K562 (cell line): ENCODE data around the gene PRPF39. TPM values are rescaled to one million over a fixed set of nuclear protein-coding genes. Genes with fewer than 3 reads are reported as not detected.
A peak's percentile ranks its signal among the peaks of the same experiment; 100 is the strongest.

Source experiments
- ATAC-seq: fragments of 200-7000 bp; cut with Tn5 transposase; 3 replicates; pipeline ENCODE4 v1.9.1; 2020; ENCODE audit warnings: moderate library complexity
- BruUV-seq: library from RNA; stranded (reverse); fragments of 400-500 nt; replicated peaks from 2 replicates; lab custom pipeline; 2021; lab: Mats Ljungman, UMichigan
- CTCF ChIA-PET: fragments of 300-600 bp; formaldehyde crosslinking; extraction: SDS; loops from one replicate; lab custom pipeline; 2021; ENCODE audit warnings: low intra/inter-chr PET ratio; lab: Yijun Ruan, JAX
- POLR2A ChIA-PET: fragments of 300-600, 350-650 bp; sonication (Branson Sonifier 250); formaldehyde crosslinking; extraction: SDS; loops from one replicate; lab custom pipeline; 2021; ENCODE audit warnings: antibody characterized with exemption, inconsistent platforms; lab: Yijun Ruan, JAX
- DNase-seq, 4 experiments: peaks; one replicate each; pipeline versions ENCODE4 v3.0.0 to v3.0.0-alpha.2; 2011 to 2018; ENCODE audit warnings: low spot score in 3 of 4, mixed read lengths in 3 of 4; ENCODE audit errors: extremely low read depth in 1 of 4
- FAIRE-seq: peaks from 2 replicates; lab custom pipeline; 2011; peaks lifted over from hg19 to GRCh38; lab: Jason Lieb, UNC
- H2AFZ ChIP-seq: 2 replicates; pipeline ENCODE4 v1.6.0; 2011; ENCODE audit warnings: low read depth, low read length, control low read depth, inconsistent platforms
- H3K27ac ChIP-seq: fragments of 200-600 bp; 3 replicates; pipeline ENCODE4 v1.8.0; 2011; ENCODE audit warnings: low read depth, mild to moderate bottlenecking, control low read depth, inconsistent platforms, low read length, moderate library complexity, mixed read lengths; ENCODE audit errors: extremely low read depth
- H3K27me3 ChIP-seq, 2 experiments: fragments of 300-600 bp in 1 of 2; 2 replicates in 1 of 2; 3 replicates in 1 of 2; pipeline versions ENCODE4 v1.6.0 to v1.8.0; 2011; ENCODE audit warnings: inconsistent platforms in 2 of 2, low read length in 2 of 2, mild to moderate bottlenecking in 1 of 2, mixed read lengths in 1 of 2, moderate library complexity in 1 of 2; ENCODE audit not compliant: control insufficient read depth in 2 of 2, insufficient read depth in 2 of 2
- H3K36me3 ChIP-seq: fragments of 300-600 bp; 3 replicates; pipeline ENCODE4 v1.8.0; 2011; ENCODE audit warnings: mild to moderate bottlenecking, low read length, inconsistent platforms; ENCODE audit not compliant: control insufficient read depth, insufficient read depth
- H3K4me1 ChIP-seq, 2 experiments: fragments of 200-600 bp in 1 of 2; replicated peaks in 1 of 2; 2 replicates in 1 of 2; 3 replicates in 1 of 2; pipeline versions ENCODE4 v1.5.1 to v1.8.0; 2011; ENCODE audit warnings: inconsistent platforms in 2 of 2, low read length in 2 of 2, mild to moderate bottlenecking in 1 of 2, mixed read lengths in 1 of 2, moderate library complexity in 1 of 2; ENCODE audit not compliant: control insufficient read depth in 2 of 2, insufficient read depth in 2 of 2
- H3K4me2 ChIP-seq: 2 replicates; pipeline ENCODE4 v1.6.1; 2011; ENCODE audit warnings: low read length, control low read depth, inconsistent platforms, mixed read lengths; ENCODE audit not compliant: insufficient read depth
- H3K4me3 ChIP-seq: fragments of 200-600 bp; sonication (generic), shearing (Covaris generic); 2 replicates; pipeline ENCODE4 v1.5.1; 2016; ENCODE audit warnings: control low read depth, inconsistent platforms
- H3K79me2 ChIP-seq: fragments of 200-600 bp; 3 replicates; pipeline ENCODE4 v1.8.0; 2011; ENCODE audit warnings: low read length, inconsistent platforms; ENCODE audit not compliant: control insufficient read depth, insufficient read depth
- H3K9ac ChIP-seq, 2 experiments: 2 replicates each; pipeline versions ENCODE4 v1.6.0 to v1.6.1; 2011; ENCODE audit warnings: low read depth in 2 of 2, low read length in 2 of 2, control low read depth in 1 of 2, inconsistent platforms in 1 of 2, mild to moderate bottlenecking in 1 of 2, mixed read lengths in 1 of 2; ENCODE audit not compliant: insufficient read depth in 1 of 2
- H3K9me1 ChIP-seq: one replicate; pipeline ENCODE4 v1.6.0; 2011; ENCODE audit warnings: inconsistent platforms, mild to moderate bottlenecking, low read length, moderate library complexity; ENCODE audit not compliant: control insufficient read depth, insufficient read depth
- H3K9me3 ChIP-seq: replicated peaks from 2 replicates; pipeline ENCODE4 v1.5.1; 2011; ENCODE audit warnings: low read depth, low read length, inconsistent platforms; ENCODE audit not compliant: control insufficient read depth, insufficient read depth
- H4K20me1 ChIP-seq: replicated peaks from 2 replicates; pipeline ENCODE4 v1.6.1; 2011; ENCODE audit warnings: low read length, inconsistent platforms, mixed read lengths; ENCODE audit not compliant: control insufficient read depth, insufficient read depth
- BMI1 ChIP-seq: fragments of 150-350 bp; IDR thresholded peaks from 2 replicates; pipeline ENCODE4 v1.6.1; 2014; ENCODE audit warnings: low read length
- CREB1 ChIP-seq, 2 experiments: sonication (generic) in 1 of 2; formaldehyde crosslinking in 1 of 2; IDR thresholded peaks; 2 replicates each; pipeline versions ENCODE4 v1.6.1 to v1.8.0; 2012 to 2022; ENCODE audit warnings: inconsistent platforms in 1 of 2, mild to moderate bottlenecking in 1 of 2, missing genetic modification reagents in 1 of 2, moderate library complexity in 1 of 2
- DPF2 ChIP-seq: fragments of 450-650 bp; IDR thresholded peaks from 2 replicates; pipeline ENCODE4 v1.6.1; 2016
- FOXA1 ChIP-seq: fragments of 450-650 bp; IDR thresholded peaks from 2 replicates; pipeline ENCODE4 v1.6.1; 2016; ENCODE audit warnings: mild to moderate bottlenecking, borderline replicate concordance
- L3MBTL2 ChIP-seq: fragments of 450-650 bp; IDR thresholded peaks from 2 replicates; pipeline ENCODE4 v1.6.1; 2016; ENCODE audit warnings: mild to moderate bottlenecking, moderate library complexity
- PHF8 ChIP-seq: fragments of 200-600 bp; sonication (generic); IDR thresholded peaks from 2 replicates; pipeline ENCODE4 v1.6.1; 2012; ENCODE audit warnings: mixed run types, mild to moderate bottlenecking, inconsistent platforms, low read length, moderate library complexity, borderline replicate concordance
- POLR2B ChIP-seq: fragments of 450-650 bp; IDR thresholded peaks from 2 replicates; pipeline ENCODE4 v1.6.1; 2018; ENCODE audit warnings: low read depth; ENCODE audit not compliant: partially characterized antibody
- POLR2G ChIP-seq: fragments of 200-400 bp; formaldehyde crosslinking; IDR thresholded peaks from 2 replicates; pipeline ENCODE4 v1.6.1; 2017; ENCODE audit warnings: low read depth, mild to moderate bottlenecking, antibody characterized with exemption, low read length, moderate library complexity
- TAF9B ChIP-seq: fragments of 450-650 bp; IDR thresholded peaks from 2 replicates; pipeline ENCODE4 v1.6.1; 2018; ENCODE audit warnings: mild to moderate bottlenecking; ENCODE audit not compliant: partially characterized antibody
- TRIM28 ChIP-seq: fragments of 450-650 bp; IDR thresholded peaks from 2 replicates; pipeline ENCODE4 v1.6.1; 2017
- ZFX ChIP-seq: sonication (generic); formaldehyde crosslinking; IDR thresholded peaks from 2 replicates; pipeline ENCODE4 v1.8.0; 2022; ENCODE audit warnings: mild to moderate bottlenecking, missing genetic modification reagents, moderate library complexity
- ZNF134 ChIP-seq: fragments of 250-450 bp; sonication (Bioruptor Pico); conservative IDR thresholded peaks from 2 replicates; pipeline ENCODE4 v1.4.0; 2020
- ZNF274 ChIP-seq: IDR thresholded peaks from 2 replicates; pipeline ENCODE4 v1.6.1; 2011; ENCODE audit warnings: low read depth, mild to moderate bottlenecking, low read length, moderate library complexity, borderline replicate concordance
- ZNF41 ChIP-seq: fragments of 250-450 bp; sonication (Bioruptor Pico); conservative IDR thresholded peaks from 2 replicates; pipeline ENCODE4 v1.4.0; 2020; ENCODE audit warnings: mild to moderate bottlenecking
- in situ Hi-C: fragments of 300-500 bp; cut with MboI; formaldehyde crosslinking; loops from 4 replicates; pipeline ENCODE4 v1.15.0; 2018; ENCODE audit warnings: inconsistent platforms, mixed read lengths
- intact Hi-C: fragments of 100-400 bp; cut with micrococcal nuclease; formaldehyde crosslinking; loops from 2 replicates; pipeline ENCODE4 v1.14.2; 2022
- polyA plus RNA-seq, 8 experiments: library from polyadenylated mRNA; depleted of rRNA in 4 of 8; stranded (reverse) in 5 of 8; unstranded in 3 of 8; fragments of >200 nt; fragmentation: Nextera tagmentation in 2 of 8; fragmentation: Illumina TruSeq in 1 of 8; extraction: Ambion mirVana in 2 of 8; extraction: Trizol in 1 of 8; gene quantifications; 2 replicates each; pipeline versions ENCODE4 v1.2.1 to v1.2.3, GENCODE V29; 2011 to 2014; ENCODE audit warnings: inconsistent platforms in 1 of 8, missing spikeins in 1 of 8
- total RNA-seq, 7 experiments: library from RNA; depleted of rRNA in 6 of 7; stranded (reverse); fragments of >200 nt in 6 of 7; fragmentation: Illumina TruSeq in 2 of 7; extraction: Trizol in 2 of 7; gene quantifications; 2 replicates each; pipeline versions ENCODE4 v1.2.1 to v1.2.3, GENCODE V29; 2011 to 2021; ENCODE audit warnings: low replicate concordance in 1 of 7
- TF ChIP-seq, protein P1 (sequence below): sonication (generic); formaldehyde crosslinking; IDR thresholded peaks from 2 replicates; pipeline ENCODE4 v1.8.1; 2023; ENCODE audit warnings: mild to moderate bottlenecking, missing genetic modification reagents
- TF ChIP-seq, protein P2 (sequence below): fragments of 250-450 bp; sonication (Bioruptor Pico); IDR thresholded peaks from 2 replicates; pipeline ENCODE4 v1.4.0; 2020; ENCODE audit warnings: mild to moderate bottlenecking, moderate library complexity
- TF ChIP-seq, protein P3 (sequence below): fragments of 250-450 bp; sonication (Bioruptor Pico); IDR thresholded peaks from 2 replicates; pipeline ENCODE4 v1.5.0; 2022; ENCODE audit warnings: mild to moderate bottlenecking

The PRPF39 gene
- total and polyA plus RNA-seq, 9 of the 15 experiments (the other 6 are each of a cell fraction or from before 2014, with no cell fraction given): 13.3 to 50.4 (median 24.8) TPM

DNA sequence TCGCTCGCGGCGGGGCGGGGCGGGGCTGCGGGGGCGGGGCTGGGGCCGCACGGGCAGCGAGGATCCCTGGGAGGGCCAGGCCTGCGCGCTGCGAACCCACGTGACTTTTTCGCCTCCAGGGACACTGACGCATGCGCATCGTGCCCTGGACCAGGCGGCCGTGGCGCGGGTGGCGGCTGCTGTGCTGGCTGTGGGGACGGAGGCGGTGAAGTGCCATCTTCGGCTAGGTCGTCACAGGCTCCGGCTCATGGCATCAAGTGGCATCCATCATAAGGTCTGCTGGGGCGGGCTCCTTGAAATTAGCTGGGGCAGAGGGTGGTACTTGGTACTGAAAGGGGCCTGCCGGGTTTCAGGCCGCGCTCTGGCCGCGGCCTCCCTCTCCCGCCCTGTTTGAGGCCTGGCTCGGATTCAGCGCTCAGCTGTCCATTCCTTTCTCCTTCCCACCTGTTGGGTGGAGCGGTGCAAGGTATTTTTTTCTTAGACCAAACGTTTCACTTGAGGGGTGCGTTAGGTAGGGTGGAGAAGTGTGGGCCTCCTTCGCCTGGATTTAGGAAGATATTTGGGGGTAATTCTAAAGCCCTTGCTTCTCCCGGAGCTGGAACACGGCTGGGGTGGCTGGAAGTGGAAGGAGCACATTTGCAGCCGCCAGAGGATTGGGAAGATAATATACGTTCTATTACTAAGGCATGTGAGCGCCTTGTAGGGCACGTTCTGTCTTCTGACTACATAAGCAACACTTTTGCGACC, at the start of gene PRPF39 (continued):
- TF ChIP-seq PHF8 (peak; percentile 93), ZFX (CRISPR knock-in tag) (peak; percentile 91), POLR2B (peak; percentile 78), POLR2G (peak; percentile 89), FOXA1 (no peak), L3MBTL2 (peak; percentile 74), ZNF41 (CRISPR knock-in tag) (no peak), TAF9B (peak; percentile 41), DPF2 (0 out of 2 replicates have a peak, but pooled peaks have one; percentile 8)
- TF ChIP-seq, protein P1, sequence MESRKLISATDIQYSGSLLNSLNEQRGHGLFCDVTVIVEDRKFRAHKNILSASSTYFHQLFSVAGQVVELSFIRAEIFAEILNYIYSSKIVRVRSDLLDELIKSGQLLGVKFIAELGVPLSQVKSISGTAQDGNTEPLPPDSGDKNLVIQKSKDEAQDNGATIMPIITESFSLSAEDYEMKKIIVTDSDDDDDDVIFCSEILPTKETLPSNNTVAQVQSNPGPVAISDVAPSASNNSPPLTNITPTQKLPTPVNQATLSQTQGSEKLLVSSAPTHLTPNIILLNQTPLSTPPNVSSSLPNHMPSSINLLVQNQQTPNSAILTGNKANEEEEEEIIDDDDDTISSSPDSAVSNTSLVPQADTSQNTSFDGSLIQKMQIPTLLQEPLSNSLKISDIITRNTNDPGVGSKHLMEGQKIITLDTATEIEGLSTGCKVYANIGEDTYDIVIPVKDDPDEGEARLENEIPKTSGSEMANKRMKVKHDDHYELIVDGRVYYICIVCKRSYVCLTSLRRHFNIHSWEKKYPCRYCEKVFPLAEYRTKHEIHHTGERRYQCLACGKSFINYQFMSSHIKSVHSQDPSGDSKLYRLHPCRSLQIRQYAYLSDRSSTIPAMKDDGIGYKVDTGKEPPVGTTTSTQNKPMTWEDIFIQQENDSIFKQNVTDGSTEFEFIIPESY (CRISPR knock-in tag): no peak

DNA sequence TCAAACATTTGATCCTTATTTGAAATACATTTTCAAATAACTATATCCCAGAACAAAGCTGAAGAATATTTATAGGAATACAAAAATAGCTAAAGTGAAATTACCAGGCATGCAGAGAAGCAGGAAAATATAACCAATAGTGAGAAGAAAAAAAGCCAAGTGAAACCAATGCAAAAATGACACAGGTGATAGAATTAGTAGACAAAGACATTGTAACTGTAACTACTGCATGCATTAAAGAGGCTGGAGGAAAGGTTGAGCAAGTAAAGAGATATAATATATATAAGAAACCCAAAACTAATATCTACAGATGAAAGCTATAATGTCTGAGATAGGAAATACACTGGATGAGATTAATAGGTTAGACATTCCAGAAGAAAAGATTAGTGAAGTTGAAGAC, 49.2 kb upstream of the PRPF39 start:
- H3K9ac ChIP-seq: no peak overlapping the region
- ChIA-PET CTCF (no interaction called here), POLR2A (no interaction called here)
- H3K4me1 ChIP-seq: no peaks in the 10 kb centered on the region
- H3K4me3 ChIP-seq: no peak overlapping the region
- H3K4me2 ChIP-seq: no peak overlapping the region
- no peak overlapping the region for H3K27ac ChIP-seq
- H4K20me1 ChIP-seq: no peaks in the 10 kb centered on the region
- H3K36me3 ChIP-seq: peaks cover 6% of the 10 kb centered on the region; the same call in 2 of the 3 replicates
- no peaks in the 10 kb centered on the region for H3K79me2 ChIP-seq
- H3K27me3 ChIP-seq: no peaks in the 10 kb centered on the region
- H2AFZ ChIP-seq: no peak overlapping the region
- intact Hi-C loops (no loop called here), in situ Hi-C loops (no loop called here)
- ATAC-seq: no peak
- DNase-seq: no peak
- no peaks in the 10 kb centered on the region for H3K9me3 ChIP-seq
- no peaks in the 10 kb centered on the region for H3K9me1 ChIP-seq
- no peak for FAIRE-seq
- BruUV-seq: no TSS peak
- TF ChIP-seq TRIM28 (no peak), CREB1 (IDR thresholded peaks at IDR 0.05) (no peak), CREB1 (CRISPR knock-in tag; IDR thresholded peaks at IDR 0.05) (no peak), ZNF274 (no peak), BMI1 (no peak), ZNF134 (CRISPR knock-in tag) (no peak)
- TF ChIP-seq, protein P2, sequence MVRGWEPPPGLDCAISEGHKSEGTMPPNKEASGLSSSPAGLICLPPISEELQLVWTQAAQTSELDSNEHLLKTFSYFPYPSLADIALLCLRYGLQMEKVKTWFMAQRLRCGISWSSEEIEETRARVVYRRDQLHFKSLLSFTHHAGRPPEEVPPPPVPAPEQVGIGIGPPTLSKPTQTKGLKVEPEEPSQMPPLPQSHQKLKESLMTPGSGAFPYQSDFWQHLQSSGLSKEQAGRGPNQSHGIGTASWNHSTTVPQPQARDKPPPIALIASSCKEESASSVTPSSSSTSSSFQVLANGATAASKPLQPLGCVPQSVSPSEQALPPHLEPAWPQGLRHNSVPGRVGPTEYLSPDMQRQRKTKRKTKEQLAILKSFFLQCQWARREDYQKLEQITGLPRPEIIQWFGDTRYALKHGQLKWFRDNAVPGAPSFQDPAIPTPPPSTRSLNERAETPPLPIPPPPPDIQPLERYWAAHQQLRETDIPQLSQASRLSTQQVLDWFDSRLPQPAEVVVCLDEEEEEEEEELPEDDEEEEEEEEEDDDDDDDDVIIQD (CRISPR knock-in tag): no peak
- TF ChIP-seq, protein P3, sequence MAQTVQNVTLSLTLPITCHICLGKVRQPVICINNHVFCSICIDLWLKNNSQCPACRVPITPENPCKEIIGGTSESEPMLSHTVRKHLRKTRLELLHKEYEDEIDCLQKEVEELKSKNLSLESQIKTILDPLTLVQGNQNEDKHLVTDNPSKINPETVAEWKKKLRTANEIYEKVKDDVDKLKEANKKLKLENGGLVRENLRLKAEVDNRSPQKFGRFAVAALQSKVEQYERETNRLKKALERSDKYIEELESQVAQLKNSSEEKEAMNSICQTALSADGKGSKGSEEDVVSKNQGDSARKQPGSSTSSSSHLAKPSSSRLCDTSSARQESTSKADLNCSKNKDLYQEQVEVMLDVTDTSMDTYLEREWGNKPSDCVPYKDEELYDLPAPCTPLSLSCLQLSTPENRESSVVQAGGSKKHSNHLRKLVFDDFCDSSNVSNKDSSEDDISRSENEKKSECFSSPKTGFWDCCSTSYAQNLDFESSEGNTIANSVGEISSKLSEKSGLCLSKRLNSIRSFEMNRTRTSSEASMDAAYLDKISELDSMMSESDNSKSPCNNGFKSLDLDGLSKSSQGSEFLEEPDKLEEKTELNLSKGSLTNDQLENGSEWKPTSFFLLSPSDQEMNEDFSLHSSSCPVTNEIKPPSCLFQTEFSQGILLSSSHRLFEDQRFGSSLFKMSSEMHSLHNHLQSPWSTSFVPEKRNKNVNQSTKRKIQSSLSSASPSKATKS: no peak
